ENCODE results near the gene C10orf88.

C10orf88 gene

GRCh38 chr10:122962405-122962804 is 8.4 kb upstream of the C10orf88 start:
- Histone ChIP-seq H3K27ac (ENCODE audit: low read length) (no peak overlapping the region), H3K36me3 (ENCODE audit: control insufficient read depth in 2 of 2, insufficient read depth in 2 of 2, low read length in 2 of 2) (no peaks in the 10 kb centered on the region), H3K4me1 (ENCODE audit: control insufficient read depth, insufficient read depth, low read length) (no peaks in the 10 kb centered on the region), H3K4me3 (ENCODE audit: low read length in 2 of 2) (no peak overlapping the region), H3K27me3 (ENCODE audit: control insufficient read depth in 1 of 2, insufficient read depth in 2 of 2, low read length in 2 of 2) (no peaks in the 10 kb centered on the region), H3K9ac (ENCODE audit: low read length in 2 of 2) (no peak overlapping the region), H3K9me3 (ENCODE audit: control insufficient read depth in 2 of 2, low read length in 2 of 2) (peaks cover 6 to 7% of the 10 kb centered on the region in 2 donors)

DNA sequence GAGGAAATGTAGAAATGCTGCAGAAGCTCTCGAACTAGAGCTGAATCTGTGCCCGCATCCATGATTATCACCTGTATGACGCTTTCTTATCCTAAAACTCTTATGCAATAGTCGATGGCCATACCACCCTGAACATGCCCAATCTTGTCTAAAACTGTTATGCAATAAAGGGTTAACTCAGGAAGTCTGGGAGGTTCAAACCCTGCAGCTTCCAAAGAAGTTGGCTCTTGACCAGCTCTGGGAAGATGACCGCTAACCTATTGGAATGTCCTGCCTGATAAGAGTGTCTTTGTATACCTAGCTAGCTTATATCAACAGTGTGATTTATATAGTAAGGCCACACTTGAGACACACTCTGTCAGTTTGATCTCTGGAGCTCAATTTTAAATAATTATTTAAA is 3.4 kb upstream of the C10orf88 start:
- H3K9me3 ChIP-seq (ENCODE audit: control insufficient read depth in 2 of 2, low read length in 2 of 2) = no peaks in the 10 kb centered on the region

DNA sequence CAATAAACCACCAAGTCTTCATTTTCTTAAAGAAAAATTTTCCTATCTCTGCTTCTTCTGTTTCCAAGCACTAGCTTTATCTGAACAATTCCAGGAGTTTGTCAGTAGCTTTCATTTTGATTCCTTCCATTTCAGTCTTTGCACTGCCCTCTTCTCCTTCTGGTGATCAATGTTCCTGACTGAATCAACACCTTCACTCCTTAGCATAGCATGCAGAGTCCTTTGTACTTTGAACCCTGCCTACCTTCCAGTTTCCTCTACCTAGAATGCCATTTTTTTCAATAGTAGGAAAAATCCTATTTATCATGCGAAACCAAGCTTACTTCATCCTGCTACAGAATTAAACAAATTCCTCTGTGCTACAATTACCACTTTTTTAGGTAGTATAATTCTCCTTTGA is 1.9 kb upstream of the C10orf88 start:
- Histone ChIP-seq H3K9me3 (ENCODE audit: control insufficient read depth in 2 of 2, low read length in 2 of 2) (no peaks in the 10 kb centered on the region), H3K27ac (ENCODE audit: low read length) (no peak overlapping the region), H3K4me1 (ENCODE audit: control insufficient read depth, insufficient read depth, low read length) (peaks cover 11% of the 10 kb centered on the region), H3K27me3 (ENCODE audit: control insufficient read depth in 1 of 2, insufficient read depth in 2 of 2, low read length in 2 of 2) (no peaks in the 10 kb centered on the region), H3K9ac (ENCODE audit: low read length in 2 of 2) (no peak overlapping the region), H3K36me3 (ENCODE audit: control insufficient read depth in 2 of 2, insufficient read depth in 2 of 2, low read length in 2 of 2) (no peaks in the 10 kb centered on the region), H3K4me3 (ENCODE audit: low read length in 2 of 2) (no peak overlapping the region)

More for the DNA sequence above, 3.4 kb upstream of the C10orf88 start:
- H3K27ac ChIP-seq (ENCODE audit: low read length) = no peak overlapping the region
- peaks cover 11% of the 10 kb centered on the region for H3K4me1 ChIP-seq (ENCODE audit: control insufficient read depth, insufficient read depth, low read length)
- no peaks in the 10 kb centered on the region for H3K27me3 ChIP-seq (ENCODE audit: control insufficient read depth in 1 of 2, insufficient read depth in 2 of 2, low read length in 2 of 2)
- no peak overlapping the region for H3K4me3 ChIP-seq (ENCODE audit: low read length in 2 of 2)
- H3K36me3 ChIP-seq (ENCODE audit: control insufficient read depth in 2 of 2, insufficient read depth in 2 of 2, low read length in 2 of 2) = no peaks in the 10 kb centered on the region
- H3K9ac ChIP-seq (ENCODE audit: low read length in 2 of 2) = no peak overlapping the region

GRCh38 chr10:122954731-122955050 is 664 bp upstream of the C10orf88 start:
- no peaks in the 10 kb centered on the region for H3K36me3 ChIP-seq (ENCODE audit: control insufficient read depth in 2 of 2, insufficient read depth in 2 of 2, low read length in 2 of 2)
- peaks cover 11% of the 10 kb centered on the region for H3K4me1 ChIP-seq (ENCODE audit: control insufficient read depth, insufficient read depth, low read length)
- peak overlapping the region; percentile 67 to 85 for H3K4me3 ChIP-seq (ENCODE audit: low read length in 2 of 2)
- no peaks in the 10 kb centered on the region for H3K9me3 ChIP-seq (ENCODE audit: control insufficient read depth in 2 of 2, low read length in 2 of 2)
- no peaks in the 10 kb centered on the region for H3K27me3 ChIP-seq (ENCODE audit: control insufficient read depth in 1 of 2, insufficient read depth in 2 of 2, low read length in 2 of 2)
- H3K27ac ChIP-seq (ENCODE audit: low read length) = no peak overlapping the region
- H3K9ac ChIP-seq (ENCODE audit: low read length in 2 of 2) = no peak overlapping the region

DNA sequence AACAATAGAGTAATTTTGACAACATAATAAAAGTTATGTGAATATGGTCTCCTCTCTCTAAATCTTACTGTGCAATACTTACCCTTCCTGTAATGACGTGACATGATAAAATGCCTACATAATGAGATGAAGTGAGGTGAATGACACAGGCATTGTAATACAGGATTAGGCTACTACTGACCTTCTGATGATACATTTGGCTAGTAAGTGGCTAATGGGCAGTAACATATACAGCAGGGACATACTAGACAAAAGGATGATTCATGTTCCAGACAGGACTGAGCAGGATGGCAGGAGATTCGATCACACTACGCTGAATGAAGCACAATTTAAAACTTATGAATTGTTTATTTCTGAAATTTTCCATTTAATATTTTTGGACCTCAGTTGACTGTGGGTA is 4.7 kb downstream of the C10orf88 start:
- Histone ChIP-seq H3K36me3 (ENCODE audit: control insufficient read depth in 2 of 2, insufficient read depth in 2 of 2, low read length in 2 of 2) (peaks cover 6 to 17% of the 10 kb centered on the region in 2 donors), H3K27ac (ENCODE audit: low read length) (no peak overlapping the region), H3K9ac (ENCODE audit: low read length in 2 of 2) (no peak overlapping the region), H3K4me1 (ENCODE audit: control insufficient read depth, insufficient read depth, low read length) (peaks cover 6% of the 10 kb centered on the region), H3K27me3 (ENCODE audit: control insufficient read depth in 1 of 2, insufficient read depth in 2 of 2, low read length in 2 of 2) (no peaks in the 10 kb centered on the region), H3K9me3 (ENCODE audit: control insufficient read depth in 2 of 2, low read length in 2 of 2) (no peaks in the 10 kb centered on the region), H3K4me3 (ENCODE audit: low read length in 2 of 2) (no peak overlapping the region)

DNA sequence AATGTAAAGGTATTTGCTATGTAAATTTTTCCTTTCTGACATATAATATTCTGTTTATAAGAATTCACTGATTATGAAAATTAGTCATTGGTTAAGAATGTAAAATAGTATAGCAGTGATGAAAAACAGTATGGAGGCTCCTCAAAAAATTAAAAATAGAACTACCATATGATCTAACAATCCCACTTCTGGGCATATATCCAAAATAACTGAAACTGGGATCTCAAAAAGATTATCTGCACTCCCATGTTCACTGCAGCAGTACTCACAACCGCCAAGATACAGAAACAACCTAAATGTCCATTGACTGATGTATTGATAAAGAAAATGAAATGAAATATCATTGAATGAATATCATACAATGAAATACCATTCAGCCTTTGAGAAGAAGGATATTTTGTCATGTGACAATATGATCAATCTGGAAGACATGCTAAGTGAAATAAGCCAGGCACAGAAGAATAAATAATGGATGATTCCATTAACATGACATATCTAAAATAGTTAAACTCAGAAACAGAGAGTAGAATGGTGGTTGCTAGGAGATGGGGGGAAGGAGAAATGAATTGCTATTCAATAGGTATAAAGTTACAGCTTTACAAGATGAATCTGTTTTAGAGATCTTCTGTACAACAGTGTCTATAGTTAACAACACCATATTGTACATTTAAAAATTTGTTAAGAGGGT is 14.0 kb downstream of the C10orf88 start:
- Histone ChIP-seq H3K27ac (ENCODE audit: low read length) (no peak overlapping the region), H3K4me3 (ENCODE audit: low read length in 2 of 2) (no peak overlapping the region), H3K9me3 (ENCODE audit: control insufficient read depth in 2 of 2, low read length in 2 of 2) (no peaks in the 10 kb centered on the region), H3K4me1 (ENCODE audit: control insufficient read depth, insufficient read depth, low read length) (no peaks in the 10 kb centered on the region), H3K36me3 (ENCODE audit: control insufficient read depth in 2 of 2, insufficient read depth in 2 of 2, low read length in 2 of 2) (peaks cover 9 to 14% of the 10 kb centered on the region in 2 donors), H3K27me3 (ENCODE audit: control insufficient read depth in 1 of 2, insufficient read depth in 2 of 2, low read length in 2 of 2) (no peaks in the 10 kb centered on the region), H3K9ac (ENCODE audit: low read length in 2 of 2) (no peak overlapping the region)

DNA sequence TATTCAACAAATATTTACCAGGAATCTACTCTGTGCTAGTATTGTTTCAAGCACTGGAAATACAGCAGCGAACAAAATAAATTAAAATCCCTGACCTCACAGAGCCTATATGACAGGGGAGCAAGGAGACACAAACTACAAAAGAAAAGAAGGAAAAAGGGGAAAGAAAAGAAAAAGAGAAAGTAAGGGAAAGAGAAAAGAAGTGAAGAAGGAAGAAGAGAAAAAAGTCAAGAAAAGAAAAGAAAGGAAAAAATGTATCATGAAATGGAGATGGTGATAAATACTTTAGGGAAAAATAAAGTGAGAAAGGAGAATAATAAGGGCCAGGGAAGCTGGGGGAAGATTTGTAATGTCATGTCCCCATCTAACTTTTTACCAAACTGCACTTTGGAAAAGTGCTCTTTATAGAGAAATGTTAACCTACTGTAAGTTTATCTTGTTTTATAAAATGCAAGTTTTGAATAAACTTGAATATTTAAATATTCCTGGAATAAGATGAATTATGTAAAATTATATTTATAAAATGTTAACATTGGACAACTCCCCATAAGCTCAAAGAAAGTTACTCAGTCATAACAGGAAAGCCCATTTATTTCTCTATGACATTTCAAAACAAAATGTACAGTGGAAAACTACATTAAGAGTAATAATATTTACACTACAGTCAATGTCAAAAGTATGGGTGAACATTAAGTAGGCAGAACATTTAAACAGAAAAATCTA is 14.7 kb downstream of the C10orf88 start:
- H3K4me3 ChIP-seq (ENCODE audit: low read length in 2 of 2) = no peak overlapping the region
- H3K4me1 ChIP-seq (ENCODE audit: control insufficient read depth, insufficient read depth, low read length) = no peaks in the 10 kb centered on the region
- no peak overlapping the region for H3K9ac ChIP-seq (ENCODE audit: low read length in 2 of 2)
- no peak overlapping the region for H3K27ac ChIP-seq (ENCODE audit: low read length)
- H3K27me3 ChIP-seq (ENCODE audit: control insufficient read depth in 1 of 2, insufficient read depth in 2 of 2, low read length in 2 of 2) = no peaks in the 10 kb centered on the region
- H3K36me3 ChIP-seq (ENCODE audit: control insufficient read depth in 2 of 2, insufficient read depth in 2 of 2, low read length in 2 of 2) = peaks cover 9 to 14% of the 10 kb centered on the region in 2 donors
- no peaks in the 10 kb centered on the region for H3K9me3 ChIP-seq (ENCODE audit: control insufficient read depth in 2 of 2, low read length in 2 of 2)

DNA sequence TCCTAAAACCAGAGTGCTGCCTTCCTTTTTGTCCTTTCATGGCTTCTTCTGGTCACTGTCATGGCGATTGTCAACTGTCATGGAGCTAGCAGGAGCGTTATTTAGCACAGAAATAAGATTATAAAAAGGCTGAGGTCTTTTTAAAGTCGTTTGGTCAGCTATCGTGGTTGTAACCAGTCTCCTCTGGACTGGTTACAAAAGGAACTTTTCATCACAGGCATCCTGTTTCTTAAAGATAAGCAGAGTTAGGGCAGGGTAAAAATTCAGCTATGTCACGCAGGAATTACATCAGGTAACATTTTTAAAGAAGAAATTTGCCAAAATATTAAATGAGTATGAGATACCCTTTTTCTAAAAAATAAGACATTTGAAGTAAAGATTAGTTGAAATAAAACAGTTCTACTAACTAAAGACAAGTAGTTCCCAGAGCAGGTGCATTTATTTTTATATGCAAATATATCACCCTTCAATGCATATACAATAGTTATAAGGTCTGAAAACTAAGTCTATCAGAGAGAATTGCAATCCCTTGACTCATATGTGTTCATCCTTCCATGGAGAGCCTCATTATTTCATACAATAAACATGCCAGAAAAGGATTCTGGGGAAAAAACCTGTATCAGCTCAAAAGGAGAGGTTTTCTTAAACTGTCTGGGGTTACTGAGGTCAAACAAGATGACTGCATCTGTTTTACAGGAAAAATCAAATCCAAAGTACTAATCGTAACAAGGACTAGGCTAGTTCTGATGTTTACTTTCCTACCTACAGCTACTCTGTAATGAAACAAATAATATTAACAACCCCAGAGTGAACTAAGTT is 22.7 kb downstream of the C10orf88 start:
- no peak overlapping the region for H3K4me3 ChIP-seq (ENCODE audit: low read length in 2 of 2)
- H3K9ac ChIP-seq (ENCODE audit: low read length in 2 of 2) = no peak overlapping the region
- H3K27ac ChIP-seq (ENCODE audit: low read length) = no peak overlapping the region
- H3K9me3 ChIP-seq (ENCODE audit: control insufficient read depth in 2 of 2, low read length in 2 of 2) = no peaks in the 10 kb centered on the region
- H3K27me3 ChIP-seq (ENCODE audit: control insufficient read depth in 1 of 2, insufficient read depth in 2 of 2, low read length in 2 of 2) = no peaks in the 10 kb centered on the region
- no peaks in the 10 kb centered on the region for H3K4me1 ChIP-seq (ENCODE audit: control insufficient read depth, insufficient read depth, low read length)
- peaks cover 0 to 3% of the 10 kb centered on the region in 2 donors for H3K36me3 ChIP-seq (ENCODE audit: control insufficient read depth in 2 of 2, insufficient read depth in 2 of 2, low read length in 2 of 2)

DNA sequence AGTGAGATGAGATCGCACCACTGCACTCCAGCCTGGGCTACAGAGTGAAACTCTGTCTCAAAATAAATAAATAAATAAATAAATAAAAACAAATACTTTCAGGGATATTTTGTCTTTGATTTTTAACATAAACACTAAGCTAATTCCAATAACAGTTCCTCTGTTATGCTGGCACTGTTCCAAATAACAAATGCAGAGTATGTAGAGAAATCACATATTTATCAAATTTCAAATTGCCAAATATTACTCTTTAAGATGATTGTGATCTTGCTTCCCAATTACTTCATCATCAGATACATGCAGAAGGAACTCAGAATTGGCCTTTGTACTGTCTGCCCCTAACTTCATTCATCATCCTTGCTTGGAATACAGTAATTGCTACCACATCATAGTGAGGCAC is 23.9 kb downstream of the C10orf88 start:
- Histone ChIP-seq H3K4me3 (ENCODE audit: low read length in 2 of 2) (no peak overlapping the region), H3K27ac (ENCODE audit: low read length) (no peak overlapping the region), H3K9ac (ENCODE audit: low read length in 2 of 2) (no peak overlapping the region), H3K36me3 (ENCODE audit: control insufficient read depth in 2 of 2, insufficient read depth in 2 of 2, low read length in 2 of 2) (peaks cover 0 to 3% of the 10 kb centered on the region in 2 donors), H3K9me3 (ENCODE audit: control insufficient read depth in 2 of 2, low read length in 2 of 2) (no peaks in the 10 kb centered on the region), H3K4me1 (ENCODE audit: control insufficient read depth, insufficient read depth, low read length) (no peaks in the 10 kb centered on the region), H3K27me3 (ENCODE audit: control insufficient read depth in 1 of 2, insufficient read depth in 2 of 2, low read length in 2 of 2) (no peaks in the 10 kb centered on the region)

- no peaks in the 10 kb centered on the region for H3K4me1 ChIP-seq (ENCODE audit: control insufficient read depth, insufficient read depth, low read length)
- no peak overlapping the region for H3K27ac ChIP-seq (ENCODE audit: low read length)
- H3K9me3 ChIP-seq (ENCODE audit: control insufficient read depth in 2 of 2, low read length in 2 of 2) = no peaks in the 10 kb centered on the region
Observed at GRCh38 chr10:122915700-122916099, 38.3 kb downstream of the C10orf88 start.

More at GRCh38 chr10:122915700-122916099, 38.3 kb downstream of the C10orf88 start:
- Histone ChIP-seq H3K27me3 (ENCODE audit: control insufficient read depth in 1 of 2, insufficient read depth in 2 of 2, low read length in 2 of 2) (no peaks in the 10 kb centered on the region), H3K36me3 (ENCODE audit: control insufficient read depth in 2 of 2, insufficient read depth in 2 of 2, low read length in 2 of 2) (no peaks in the 10 kb centered on the region), H3K9ac (ENCODE audit: low read length in 2 of 2) (no peak overlapping the region), H3K4me3 (ENCODE audit: low read length in 2 of 2) (no peak overlapping the region)
